Stimulated activated CD8-positive, alpha-beta memory T cell treated with anti-CD3 and anti-CD28 coated beads, Interleukin-12 subunit alpha, Interleukin-12 subunit beta, amount 100 ng/mL, for 1 hour (primary cell): ENCODE measurements around the gene ACTA2.

ENCODE experiments used
- DNase-seq: peaks from one replicate; pipeline ENCODE4 v3.0.0-alpha.2; 2020; ENCODE audit warnings: low read depth

ACTA2 gene

GRCh38 chr10:88892222-88892967 lies 60.2 kb downstream of the ACTA2 start:
- no peak for DNase-seq

- DNase-seq: no peak
These were observed 61.7 kb downstream of the ACTA2 start for GRCh38 chr10:88890681-88891381.

- DNase-seq: no peak
These were observed 62.8 kb downstream of the ACTA2 start for GRCh38 chr10:88889559-88890337.

- no peak for DNase-seq
These were observed 63.6 kb downstream of the ACTA2 start for GRCh38 chr10:88888810-88889445.

GRCh38 chr10:88886557-88886956 lies 66.0 kb downstream of the ACTA2 start:
- no peak for DNase-seq
